H9 (cell line): Measurements from ENCODE around the gene VIPR2. TPM values are rescaled to one million over a fixed set of nuclear protein-coding genes. Genes with fewer than 3 reads are reported as not detected.

ENCODE experiments used
- DNase-seq: peaks from one replicate; pipeline ENCODE4 v3.0.0-alpha.2; 2017
- H2AFZ ChIP-seq: one replicate; pipeline ENCODE4 v1.6.1; 2013; ENCODE audit warnings: mild to moderate bottlenecking, low read length, control low read depth, moderate library complexity
- H2AK5ac ChIP-seq: 2 replicates; pipeline ENCODE4 v1.6.1; 2013; ENCODE audit warnings: low read length, control low read depth, mixed read lengths; ENCODE audit not compliant: insufficient read length
- H2BK120ac ChIP-seq: one replicate; pipeline ENCODE4 v1.6.1; 2013; ENCODE audit warnings: low read depth, mild to moderate bottlenecking, low read length, control low read depth, inconsistent platforms; ENCODE audit not compliant: poor library complexity, severe bottlenecking
- H2BK12ac ChIP-seq: 2 replicates; pipeline ENCODE4 v1.6.1; 2013; ENCODE audit warnings: low read length, control low read depth, mixed read lengths, low read depth; ENCODE audit not compliant: insufficient read length
- H2BK15ac ChIP-seq: 2 replicates; pipeline ENCODE4 v1.6.1; 2013; ENCODE audit warnings: low read depth, low read length, control low read depth
- H2BK20ac ChIP-seq: one replicate; pipeline ENCODE4 v1.6.1; 2013; ENCODE audit warnings: low read depth, mild to moderate bottlenecking, low read length, control low read depth, inconsistent platforms; ENCODE audit not compliant: poor library complexity, severe bottlenecking
- H2BK5ac ChIP-seq: 2 replicates; pipeline ENCODE4 v1.6.1; 2013; ENCODE audit warnings: low read length, control low read depth, mixed read lengths; ENCODE audit not compliant: insufficient read length
- H3K14ac ChIP-seq: 2 replicates; pipeline ENCODE4 v1.6.1; 2013; ENCODE audit warnings: low read length, control low read depth; ENCODE audit not compliant: insufficient read depth
- H3K18ac ChIP-seq: 2 replicates; pipeline ENCODE4 v1.6.1; 2013; ENCODE audit warnings: low read depth, mild to moderate bottlenecking, mixed read lengths, low read length, control low read depth; ENCODE audit not compliant: insufficient read length
- H3K23ac ChIP-seq: 2 replicates; pipeline ENCODE4 v1.6.1; 2013; ENCODE audit warnings: low read length, control low read depth, mixed read lengths, low read depth; ENCODE audit not compliant: insufficient read length
- H3K23me2 ChIP-seq: 2 replicates; pipeline ENCODE4 v1.6.1; 2013; ENCODE audit warnings: low read depth, mild to moderate bottlenecking, mixed read lengths, low read length, control low read depth; ENCODE audit not compliant: insufficient read length, poor library complexity, severe bottlenecking
- H3K27ac ChIP-seq: 2 replicates; pipeline ENCODE4 v1.5.1; 2013; ENCODE audit warnings: low read length, control low read depth, mixed read lengths, low read depth; ENCODE audit not compliant: insufficient read length
- H3K27me3 ChIP-seq: 2 replicates; pipeline ENCODE4 v1.6.1; 2013; ENCODE audit warnings: low read length, control low read depth, inconsistent platforms; ENCODE audit not compliant: insufficient read depth
- H3K4ac ChIP-seq: 2 replicates; pipeline ENCODE4 v1.6.1; 2013; ENCODE audit warnings: low read depth, mild to moderate bottlenecking, control low read depth, inconsistent platforms, low read length, moderate library complexity
- H3K4me1 ChIP-seq: 2 replicates; pipeline ENCODE4 v1.6.1; 2013; ENCODE audit warnings: low read length, control low read depth, inconsistent platforms; ENCODE audit not compliant: insufficient read depth
- H3K4me2 ChIP-seq: 2 replicates; pipeline ENCODE4 v1.6.1; 2013; ENCODE audit warnings: low read length, control low read depth, mixed read lengths; ENCODE audit not compliant: insufficient read length, insufficient read depth
- H3K56ac ChIP-seq: 2 replicates; pipeline ENCODE4 v1.6.1; 2013; ENCODE audit warnings: low read depth, mild to moderate bottlenecking, mixed read lengths, low read length, control low read depth; ENCODE audit not compliant: insufficient read length
- H3K79me1 ChIP-seq: 2 replicates; pipeline ENCODE4 v1.6.1; 2013; ENCODE audit warnings: low read depth, mild to moderate bottlenecking, moderate library complexity, low read length, control low read depth, inconsistent platforms; ENCODE audit not compliant: insufficient read depth, poor library complexity, severe bottlenecking
- H3K79me2 ChIP-seq: 2 replicates; pipeline ENCODE4 v1.6.1; 2013; ENCODE audit warnings: low read length, control low read depth, inconsistent platforms; ENCODE audit not compliant: insufficient read depth
- H3K9ac ChIP-seq: 2 replicates; pipeline ENCODE4 v1.6.1; 2013; ENCODE audit warnings: low read length, control low read depth, mixed read lengths; ENCODE audit not compliant: insufficient read length; ENCODE audit errors: extremely low read depth
- H3K9me3 ChIP-seq: one replicate; pipeline ENCODE4 v1.6.1; 2013; ENCODE audit warnings: low read depth, low read length, inconsistent platforms; ENCODE audit not compliant: control insufficient read depth
- H3T11ph ChIP-seq: one replicate; pipeline ENCODE4 v1.6.1; 2013; ENCODE audit warnings: mild to moderate bottlenecking, low read length, control low read depth, inconsistent platforms
- H4K20me1 ChIP-seq: one replicate; pipeline ENCODE4 v1.6.1; 2013; ENCODE audit not compliant: control insufficient read depth, insufficient read length, insufficient read depth
- H4K5ac ChIP-seq: 2 replicates; pipeline ENCODE4 v1.6.1; 2013; ENCODE audit warnings: low read depth, mild to moderate bottlenecking, mixed read lengths, low read length, control low read depth; ENCODE audit not compliant: insufficient read length
- H4K8ac ChIP-seq: replicated peaks from 2 replicates; pipeline ENCODE4 v1.6.1; 2013; ENCODE audit warnings: low read length, control low read depth, mixed read lengths, low read depth; ENCODE audit not compliant: insufficient read length
- H4K91ac ChIP-seq: 2 replicates; pipeline ENCODE4 v1.6.1; 2013; ENCODE audit warnings: low read depth, mild to moderate bottlenecking, moderate library complexity, mixed read lengths, low read length, control low read depth; ENCODE audit not compliant: insufficient read length
- H3K27ac Mint-ChIP-seq, 3 experiments: 2 replicates in 2 of 3; 3 replicates in 1 of 3; pipeline ENCODE4 v1.8.0; 2020 to 2021; ENCODE audit warnings: mixed read lengths in 3 of 3, mild to moderate bottlenecking in 1 of 3, moderate library complexity in 1 of 3
- H3K27me3 Mint-ChIP-seq: 2 replicates; pipeline ENCODE4 v1.8.0; 2021; ENCODE audit warnings: low read depth, mild to moderate bottlenecking, moderate library complexity, mixed read lengths
- H3K36me3 Mint-ChIP-seq, 3 experiments: 2 replicates in 2 of 3; 3 replicates in 1 of 3; pipeline ENCODE4 v1.8.0; 2020 to 2021; ENCODE audit warnings: low read depth in 3 of 3, mixed read lengths in 3 of 3; ENCODE audit not compliant: insufficient read depth in 1 of 3
- H3K4me1 Mint-ChIP-seq, 2 experiments: 2 replicates each; pipeline ENCODE4 v1.8.0; 2020; ENCODE audit warnings: mixed read lengths in 2 of 2
- H3K4me3 Mint-ChIP-seq, 2 experiments: 2 replicates in 1 of 2; 3 replicates in 1 of 2; pipeline ENCODE4 v1.8.0; 2020 to 2021; ENCODE audit warnings: mild to moderate bottlenecking in 2 of 2, mixed read lengths in 2 of 2, moderate library complexity in 1 of 2
- H3K9me3 Mint-ChIP-seq, 2 experiments: 2 replicates in 1 of 2; 3 replicates in 1 of 2; pipeline ENCODE4 v1.8.0; 2020; ENCODE audit warnings: mild to moderate bottlenecking in 2 of 2, mixed read lengths in 2 of 2, moderate library complexity in 1 of 2
- CTCF ChIP-seq: fragments of 200-600 bp; sonication (generic); conservative IDR thresholded peaks from 3 replicates; pipeline ENCODE4 v1.8.0; 2021; ENCODE audit warnings: antibody characterized with exemption, mild to moderate bottlenecking
- WGBS: extraction: QIAGEN DNeasy Blood & Tissue Kit; methylation state at CpG from one replicate; pipeline ENCODE4 v1.1.7; 2013; ENCODE audit warnings: missing lambda C conversion rate, low lambda C conversion rate, mixed read lengths; ENCODE audit not compliant: insufficient read length; ENCODE audit errors: extremely low coverage; 5-methylcytosine and 5-hydroxymethylcytosine counted together
- total RNA-seq: library from RNA; stranded (reverse); gene quantifications from 2 replicates; pipeline ENCODE4 v1.2.1, GENCODE V29; 2021

The VIPR2 gene
- total RNA-seq, 1 experiment from 2014 or later = 1.6 TPM

GRCh38 chr7:159148430-159149395 is 4.0 kb upstream of the VIPR2 start:
- H3K4ac ChIP-seq = no peak overlapping the region

More at GRCh38 chr7:159148430-159149395, 4.0 kb upstream of the VIPR2 start:
- Histone ChIP-seq H3K23ac (no peak overlapping the region), H3K14ac (no peak overlapping the region), H4K91ac (no peak overlapping the region), H2BK12ac (no peak overlapping the region), H4K20me1 (no peaks in the 10 kb centered on the region), H3K9me3 (no peaks in the 10 kb centered on the region), H3K79me1 (no peaks in the 10 kb centered on the region), H2BK120ac (no peak overlapping the region), H3K4me1 (peaks cover 6% of the 10 kb centered on the region; the same call in 1 of the 2 replicates), H3K23me2 (peaks cover 11% of the 10 kb centered on the region), H3K9ac (no peak overlapping the region), H3K79me2 (no peaks in the 10 kb centered on the region), H3K56ac (no peak overlapping the region), H3K18ac (no peak overlapping the region), H3T11ph (no peak overlapping the region), H2AK5ac (no peak overlapping the region), H3K4me2 (no peak overlapping the region), H2AFZ (no peak overlapping the region), H3K27ac (no peak overlapping the region), H4K5ac (no peak overlapping the region), H2BK15ac (no peak overlapping the region), H2BK20ac (no peak overlapping the region), H4K8ac (no peak overlapping the region), H2BK5ac (no peak overlapping the region), H3K27me3 (peaks cover 14% of the 10 kb centered on the region; the same call in 1 of the 2 replicates)
- peaks cover 4 to 13% of the 10 kb centered on the region in 2 experiments; a peak in 3 of 4 replicates for H3K4me1 Mint-ChIP-seq
- H3K36me3 Mint-ChIP-seq = no peaks in the 10 kb centered on the region
- no peaks in the 10 kb centered on the region; a peak in 1 of 5 replicates for H3K9me3 Mint-ChIP-seq
- WGBS = no CpG with 5 or more reads among the region's 17 CpGs
- no peak overlapping the region for H3K27ac Mint-ChIP-seq
- H3K4me3 Mint-ChIP-seq = no peak overlapping the region
- no peak for TF ChIP-seq CTCF
- DNase-seq = no peak
- peaks cover 19% of the 10 kb centered on the region for H3K27me3 Mint-ChIP-seq
